Ascending aorta (tissue), 2 donors: Measurements from ENCODE around the gene MMP23B. TPM values are rescaled to one million over a fixed set of nuclear protein-coding genes. Genes with fewer than 3 reads are reported as not detected.

ENCODE experiments used
- DNase-seq, 2 donors: peaks; one replicate each; pipeline ENCODE4 v3.0.0-alpha.2; 2019; ENCODE audit warnings: low spot score in 2 of 2
- H3K27ac ChIP-seq, 2 donors: fragments of 200-600 bp; sonication (generic); one replicate each; pipeline ENCODE4 v1.5.1; 2016 to 2017; ENCODE audit warnings: mild to moderate bottlenecking in 1 of 2
- H3K27me3 ChIP-seq: fragments of 200-600 bp; sonication (generic); one replicate; pipeline ENCODE4 v1.5.1; 2017
- H3K36me3 ChIP-seq, 2 donors: fragments of 200-600 bp; sonication (generic); one replicate each; pipeline ENCODE4 v1.5.1; 2016
- H3K4me1 ChIP-seq, 2 donors: fragments of 200-600 bp; sonication (generic); one replicate each; pipeline ENCODE4 v1.5.1; 2016 to 2017; ENCODE audit warnings: mild to moderate bottlenecking in 1 of 2
- H3K4me3 ChIP-seq, 2 donors: fragments of 200-600 bp; sonication (generic); one replicate each; pipeline ENCODE4 v1.5.1; 2016 to 2017; ENCODE audit warnings: mild to moderate bottlenecking in 1 of 2
- H3K9me3 ChIP-seq, 2 donors: fragments of 200-600 bp; sonication (generic); one replicate each; pipeline ENCODE4 v1.5.1; 2016
- intact Hi-C: fragments of 100-400 bp; cut with DNase I; formaldehyde crosslinking; loops from one replicate; pipeline ENCODE4 v1.15.1; 2023
- total RNA-seq: library from RNA; depleted of rRNA; stranded (reverse); fragments of >200 nt; gene quantifications from one replicate; pipeline ENCODE4 v1.1.0, GENCODE V29; 2016
- TF ChIP-seq, protein P1 (sequence below), 3 experiments: fragments of 200-600 bp in 2 of 3; fragments of 450-650 bp in 1 of 3; sonication (generic) in 2 of 3; IDR thresholded peaks; one replicate each; pipeline ENCODE4 v1.5.1; 2016 to 2019; ENCODE audit warnings: antibody characterized with exemption in 3 of 3, mild to moderate bottlenecking in 1 of 3, moderate library complexity in 1 of 3

MMP23B gene
- total RNA-seq, 1 donor from 2014 or later = 71.3 TPM

DNA sequence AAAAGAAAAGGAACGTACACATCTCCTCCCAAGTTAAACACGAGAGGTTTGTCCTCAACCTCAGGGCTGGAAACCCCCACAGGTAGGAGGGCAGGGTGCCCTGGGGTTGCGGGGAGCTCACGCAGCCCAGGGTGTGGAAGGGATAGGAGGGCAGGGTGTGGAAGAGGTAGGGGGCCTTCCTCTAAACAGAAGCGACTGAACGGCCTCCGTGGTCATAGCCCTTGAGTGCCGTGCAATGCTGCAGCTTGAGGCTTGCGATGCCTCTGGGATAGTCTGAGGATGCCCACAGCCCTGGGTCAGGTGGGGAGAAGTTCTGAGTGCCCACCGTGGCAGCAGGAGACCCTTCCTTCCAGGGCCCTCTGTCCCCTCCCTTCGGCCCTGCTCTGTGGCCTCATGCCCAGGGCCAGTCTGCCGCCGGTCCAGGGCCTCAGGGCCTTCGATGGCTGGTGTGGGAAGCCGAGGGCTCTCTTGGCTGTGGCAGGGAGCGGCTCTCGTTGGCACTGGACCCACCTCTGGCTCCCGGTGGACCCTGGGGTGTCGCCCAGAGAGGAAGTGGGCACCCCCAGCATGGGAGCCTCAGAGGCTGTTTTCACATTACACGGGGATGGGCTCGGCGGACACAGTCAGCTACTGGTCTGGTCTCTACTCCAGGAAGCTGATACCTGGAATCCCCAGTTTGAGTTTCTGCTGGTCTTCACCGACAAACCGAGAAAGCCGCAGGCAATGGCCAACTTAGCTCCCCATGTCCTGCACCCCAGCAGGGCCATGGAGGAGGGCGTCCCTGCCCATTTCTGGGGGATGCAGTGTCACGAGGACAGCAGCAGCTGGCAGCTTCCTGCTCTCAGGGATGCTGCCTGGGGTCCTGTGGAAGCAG, 33.2 kb downstream of the MMP23B start:
- Histone ChIP-seq H3K4me3 (no peak overlapping the region), H3K27ac (no peak overlapping the region), H3K4me1 (no peaks in the 10 kb centered on the region), H3K36me3 (peaks cover 43 to 44% of the 10 kb centered on the region in 2 donors), H3K27me3 (no peaks in the 10 kb centered on the region), H3K9me3 (no peaks in the 10 kb centered on the region)
- no peak for DNase-seq
- TF ChIP-seq, protein P1, sequence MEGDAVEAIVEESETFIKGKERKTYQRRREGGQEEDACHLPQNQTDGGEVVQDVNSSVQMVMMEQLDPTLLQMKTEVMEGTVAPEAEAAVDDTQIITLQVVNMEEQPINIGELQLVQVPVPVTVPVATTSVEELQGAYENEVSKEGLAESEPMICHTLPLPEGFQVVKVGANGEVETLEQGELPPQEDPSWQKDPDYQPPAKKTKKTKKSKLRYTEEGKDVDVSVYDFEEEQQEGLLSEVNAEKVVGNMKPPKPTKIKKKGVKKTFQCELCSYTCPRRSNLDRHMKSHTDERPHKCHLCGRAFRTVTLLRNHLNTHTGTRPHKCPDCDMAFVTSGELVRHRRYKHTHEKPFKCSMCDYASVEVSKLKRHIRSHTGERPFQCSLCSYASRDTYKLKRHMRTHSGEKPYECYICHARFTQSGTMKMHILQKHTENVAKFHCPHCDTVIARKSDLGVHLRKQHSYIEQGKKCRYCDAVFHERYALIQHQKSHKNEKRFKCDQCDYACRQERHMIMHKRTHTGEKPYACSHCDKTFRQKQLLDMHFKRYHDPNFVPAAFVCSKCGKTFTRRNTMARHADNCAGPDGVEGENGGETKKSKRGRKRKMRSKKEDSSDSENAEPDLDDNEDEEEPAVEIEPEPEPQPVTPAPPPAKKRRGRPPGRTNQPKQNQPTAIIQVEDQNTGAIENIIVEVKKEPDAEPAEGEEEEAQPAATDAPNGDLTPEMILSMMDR (IDR thresholded peaks at IDR 0.05) = no peak
- intact Hi-C loops = no loop called here

DNA sequence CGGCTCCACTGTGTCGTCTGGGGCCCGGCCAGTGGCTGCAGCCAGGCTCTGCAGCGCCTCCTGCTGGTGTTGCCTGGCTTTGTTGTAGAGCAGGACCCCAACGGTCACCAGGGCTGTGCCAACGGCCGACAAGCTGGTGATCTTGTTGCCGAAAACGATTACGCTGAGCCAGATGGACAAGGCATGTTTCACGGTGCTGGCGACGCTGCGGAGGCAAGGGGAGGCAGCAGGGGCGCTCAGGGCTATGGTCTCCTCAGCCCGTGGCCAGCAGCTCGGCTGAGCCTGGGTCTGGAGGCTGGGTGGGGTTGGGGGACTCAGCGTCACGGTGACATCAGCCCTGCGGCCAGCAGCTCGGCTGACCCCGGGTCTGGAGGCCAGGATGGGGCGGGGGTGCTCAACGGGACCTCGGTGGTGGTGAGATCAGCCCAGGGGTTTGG, 33.9 kb downstream of the MMP23B start:
- Histone ChIP-seq H3K27me3 (no peaks in the 10 kb centered on the region), H3K36me3 (peaks cover 48 to 50% of the 10 kb centered on the region in 2 donors), H3K27ac (no peak overlapping the region), H3K4me3 (no peak overlapping the region), H3K4me1 (no peaks in the 10 kb centered on the region), H3K9me3 (no peaks in the 10 kb centered on the region)
- TF ChIP-seq, protein P1 (IDR thresholded peaks at IDR 0.05) = peak; percentile 14 to 45 (median 27)
- DNase-seq = peak in 1 of 2 donors; percentile 62
- intact Hi-C loops = no loop called here

DNA sequence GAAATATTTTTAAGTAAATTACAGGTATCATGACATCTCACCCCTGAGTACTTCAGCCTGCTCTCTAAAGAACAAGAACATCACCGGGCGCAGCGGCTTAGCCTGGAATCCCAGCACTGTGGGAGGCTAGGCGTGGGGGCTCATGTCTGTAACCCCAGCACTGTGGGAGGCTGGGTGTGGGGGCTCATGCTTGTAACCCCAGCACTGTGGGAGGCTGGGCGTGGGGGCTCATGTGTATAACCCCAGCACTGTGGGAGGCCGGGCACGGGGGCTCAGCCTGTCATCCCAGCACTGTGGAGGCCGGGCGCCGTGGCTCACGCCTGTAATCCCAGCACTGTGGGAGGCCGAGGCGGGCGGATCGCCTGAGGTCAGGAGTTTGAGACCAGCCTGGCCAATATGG, 34.6 kb downstream of the MMP23B start:
- H3K36me3 ChIP-seq = peaks cover 55 to 57% of the 10 kb centered on the region in 2 donors

DNA sequence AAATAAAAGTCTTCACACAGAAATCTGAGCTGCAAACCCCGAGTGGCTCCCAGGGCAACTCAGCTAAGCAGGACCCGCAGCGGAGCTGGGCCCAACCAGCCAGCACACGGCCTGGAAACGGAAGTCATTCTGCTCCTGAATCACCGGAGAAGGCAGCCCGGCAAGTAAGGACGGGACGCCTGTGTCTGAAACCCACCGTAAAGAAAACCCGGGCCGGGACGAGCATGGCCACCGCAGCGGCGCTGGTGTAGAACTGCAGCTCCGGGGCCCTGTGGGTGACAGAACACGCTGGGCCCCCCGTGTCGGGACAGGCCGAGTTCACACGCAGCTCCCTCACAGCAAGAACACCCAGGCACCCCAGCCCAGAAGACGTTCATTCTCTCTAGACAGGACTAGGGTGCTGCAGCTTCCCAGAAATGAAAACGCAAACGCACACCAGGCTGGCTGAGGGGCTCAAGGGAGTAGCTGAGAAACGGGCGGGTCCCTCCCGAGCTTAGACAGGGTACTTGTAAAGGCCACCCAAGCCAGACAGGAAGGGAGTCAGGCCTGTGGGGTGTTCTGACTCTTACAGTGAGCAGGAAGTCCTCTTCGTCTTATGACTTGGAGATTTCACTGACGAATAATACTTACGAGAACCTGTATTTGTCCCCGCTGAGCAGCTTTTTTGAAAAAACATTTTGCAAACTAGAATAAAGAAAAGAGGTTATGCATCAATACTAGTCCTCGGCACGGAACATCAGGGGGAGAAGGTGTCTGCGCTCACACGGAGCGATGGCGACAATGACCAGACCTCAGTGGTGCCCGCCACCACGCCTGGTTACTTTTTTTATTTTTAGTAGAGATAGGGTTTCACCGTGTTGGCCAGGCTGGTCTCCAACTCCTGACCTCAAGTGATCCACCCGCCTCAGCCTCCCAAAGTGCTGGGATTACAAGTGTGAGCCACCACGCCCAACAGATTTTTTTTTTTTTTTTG, 37.8 kb downstream of the MMP23B start:
- Histone ChIP-seq H3K27ac (no peak overlapping the region), H3K4me1 (no peaks in the 10 kb centered on the region), H3K27me3 (no peaks in the 10 kb centered on the region), H3K36me3 (peaks cover 68 to 77% of the 10 kb centered on the region in 2 donors), H3K9me3 (no peaks in the 10 kb centered on the region), H3K4me3 (no peak overlapping the region)
- no peak for DNase-seq
- TF ChIP-seq, protein P1 (IDR thresholded peaks at IDR 0.05) = no peak
- intact Hi-C loops = no loop called here

More for the DNA sequence above, 34.6 kb downstream of the MMP23B start:
- peak in 1 of 2 donors; percentile 50 for DNase-seq
- Histone ChIP-seq H3K9me3 (no peaks in the 10 kb centered on the region), H3K27ac (no peak overlapping the region), H3K4me3 (no peak overlapping the region), H3K27me3 (no peaks in the 10 kb centered on the region), H3K4me1 (no peaks in the 10 kb centered on the region)
- intact Hi-C loops = no loop called here
- TF ChIP-seq, protein P1 (IDR thresholded peaks at IDR 0.05) = no peak

DNA sequence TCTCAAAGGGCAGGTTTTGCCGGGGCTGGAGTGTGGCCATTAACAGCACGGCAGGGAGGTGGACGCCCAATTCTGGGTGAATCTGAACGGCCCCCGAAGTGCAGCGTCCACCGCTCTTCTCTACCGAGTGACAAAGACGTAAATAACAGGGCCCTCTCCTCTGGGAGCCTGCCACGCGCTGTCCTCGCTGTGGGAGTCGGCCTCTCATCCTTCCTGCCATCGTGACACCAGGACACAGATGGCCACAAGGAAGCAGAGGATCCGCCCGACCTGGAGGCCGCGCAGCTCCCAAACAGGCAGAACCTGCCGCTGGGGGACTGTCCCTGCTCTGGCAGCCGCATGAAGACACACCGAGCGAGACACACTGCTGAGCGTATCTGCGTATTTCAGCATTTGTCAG, 38.9 kb downstream of the MMP23B start:
- H3K27ac ChIP-seq = no peak overlapping the region
- H3K27me3 ChIP-seq = no peaks in the 10 kb centered on the region
- intact Hi-C loops = no loop called here

More for the DNA sequence above, 38.9 kb downstream of the MMP23B start:
- H3K4me1 ChIP-seq = no peaks in the 10 kb centered on the region
- TF ChIP-seq, protein P1 (IDR thresholded peaks at IDR 0.05) = no peak
- H3K36me3 ChIP-seq = peaks cover 57 to 70% of the 10 kb centered on the region in 2 donors
- H3K4me3 ChIP-seq = no peak overlapping the region
- DNase-seq = no peak
- no peaks in the 10 kb centered on the region for H3K9me3 ChIP-seq
